MM.1S (cell line): ENCODE measurements around the gene CRMP1.

Experiments
- CTCF ChIP-seq: fragments of 300-600 bp; sonication (generic); IDR thresholded peaks from 2 replicates; pipeline ENCODE4 v1.5.1; 2016; ENCODE audit warnings: antibody characterized with exemption, low read length, mixed read lengths
- EZH2 ChIP-seq: fragments of 300-600 bp; sonication (generic); optimal IDR thresholded peaks from 2 replicates; pipeline ENCODE3; 2017; ENCODE audit warnings: low read depth, mild to moderate bottlenecking, antibody characterized with exemption, low read length, mixed read lengths

GRCh38 chr4:5851637-5852301 is 41.1 kb downstream of the CRMP1 start:
- no peak for TF ChIP-seq CTCF
- TF ChIP-seq EZH2 = no peak
